NCI-H748 (cell line): ENCODE data around the gene RBM7.

Source experiments
- DNase-seq: peaks from one replicate; lab custom pipeline; 2025; ENCODE audit not compliant: unreplicated experiment; lab: John Stamatoyannopoulos, UW

Gene RBM7

DNA sequence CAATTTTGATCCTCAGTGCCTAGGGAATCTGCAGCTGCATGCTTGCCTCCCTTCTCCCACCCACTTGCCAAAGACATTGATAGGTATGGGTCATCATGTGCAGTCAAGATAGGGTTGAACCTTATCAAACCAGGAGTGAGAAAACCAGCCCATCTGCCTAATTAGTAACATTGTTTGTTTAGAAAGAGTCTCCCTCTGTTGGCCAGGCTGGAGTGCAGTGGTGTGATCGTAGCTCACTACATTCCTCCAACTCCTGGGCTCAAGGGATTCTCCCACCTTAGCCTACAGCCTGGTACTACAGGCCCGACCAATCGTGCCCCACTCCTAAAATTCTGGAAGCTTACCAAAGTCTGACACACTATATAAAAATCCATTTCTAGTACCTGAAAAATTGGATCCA is 4.7 kb upstream of the RBM7 start:
- peak; percentile 10 for DNase-seq

DNA sequence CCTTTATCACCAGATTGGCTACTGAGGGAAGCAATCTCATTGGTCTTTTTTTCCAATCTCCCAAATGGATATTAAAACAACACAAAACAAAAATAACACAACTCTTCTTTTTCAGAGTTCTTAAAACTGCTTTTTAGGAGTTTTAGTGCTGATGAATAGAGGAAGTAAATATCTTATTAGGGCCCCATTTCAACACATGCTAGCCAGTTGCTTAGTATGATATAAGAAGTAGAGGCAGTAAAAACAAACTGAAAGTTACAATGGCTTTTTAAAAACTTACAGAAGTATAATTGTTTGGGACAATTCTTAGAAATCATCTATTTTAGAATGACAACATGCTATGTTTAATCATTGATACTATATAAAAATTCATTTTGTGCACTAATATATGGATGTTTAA is 3.5 kb upstream of the RBM7 start:
- no peak for DNase-seq

DNA sequence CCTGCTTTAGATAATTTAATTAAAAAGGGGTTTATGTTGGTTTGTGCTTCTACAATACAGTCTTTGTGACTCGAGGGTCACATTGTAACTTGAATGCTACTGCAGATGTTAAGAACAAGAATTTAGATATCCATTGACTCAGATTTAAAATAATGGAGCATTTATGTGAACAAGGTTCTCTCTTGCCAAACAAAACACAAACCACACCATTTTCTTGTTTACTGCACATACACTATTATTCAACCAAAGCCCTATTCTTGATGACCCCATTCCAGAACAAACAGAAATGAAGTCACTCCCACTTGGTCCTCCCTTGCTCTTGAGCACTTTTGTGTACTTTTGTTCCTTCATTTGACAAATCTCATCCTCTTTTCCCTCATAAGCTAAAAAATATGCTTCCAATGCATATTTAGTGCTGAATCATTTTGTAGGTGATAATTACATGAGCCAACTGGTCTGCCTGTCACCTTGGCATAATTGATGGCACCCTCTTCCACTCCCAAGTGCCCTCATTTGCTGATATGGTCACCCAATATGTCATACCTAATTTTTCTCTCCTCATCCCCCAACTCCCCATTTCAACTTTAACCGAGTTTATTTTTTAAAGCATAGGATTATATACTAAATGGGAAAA is 3.0 kb upstream of the RBM7 start:
- no peak for DNase-seq

DNA sequence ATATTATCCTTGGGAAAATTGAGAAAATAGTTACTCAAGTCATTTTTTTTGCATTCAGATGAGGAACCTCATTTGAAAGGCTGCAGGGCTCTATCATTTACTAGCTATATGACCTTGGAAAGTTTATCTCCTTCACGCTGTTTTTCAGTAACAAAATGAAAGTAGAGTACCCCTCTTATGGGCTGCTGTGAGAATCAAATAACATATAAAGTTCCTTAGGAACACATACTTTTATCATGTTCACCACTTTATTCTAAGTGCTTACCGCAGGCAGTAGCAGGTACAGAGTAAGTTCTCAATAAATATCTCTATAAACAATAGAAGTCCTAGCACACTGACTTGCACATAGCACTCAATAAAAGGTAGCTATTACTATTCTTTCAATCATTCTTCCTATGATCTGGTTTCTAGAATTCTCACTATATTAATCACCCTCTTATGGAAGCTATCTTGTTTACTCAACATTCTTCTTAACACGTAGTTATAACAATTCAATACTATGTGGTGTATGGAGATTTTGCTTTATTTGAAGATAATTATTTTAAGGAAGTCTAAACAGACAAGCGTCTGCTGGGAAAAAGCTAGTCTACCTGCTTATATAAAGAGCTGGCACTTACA is 2.1 kb upstream of the RBM7 start:
- no peak for DNase-seq

DNA sequence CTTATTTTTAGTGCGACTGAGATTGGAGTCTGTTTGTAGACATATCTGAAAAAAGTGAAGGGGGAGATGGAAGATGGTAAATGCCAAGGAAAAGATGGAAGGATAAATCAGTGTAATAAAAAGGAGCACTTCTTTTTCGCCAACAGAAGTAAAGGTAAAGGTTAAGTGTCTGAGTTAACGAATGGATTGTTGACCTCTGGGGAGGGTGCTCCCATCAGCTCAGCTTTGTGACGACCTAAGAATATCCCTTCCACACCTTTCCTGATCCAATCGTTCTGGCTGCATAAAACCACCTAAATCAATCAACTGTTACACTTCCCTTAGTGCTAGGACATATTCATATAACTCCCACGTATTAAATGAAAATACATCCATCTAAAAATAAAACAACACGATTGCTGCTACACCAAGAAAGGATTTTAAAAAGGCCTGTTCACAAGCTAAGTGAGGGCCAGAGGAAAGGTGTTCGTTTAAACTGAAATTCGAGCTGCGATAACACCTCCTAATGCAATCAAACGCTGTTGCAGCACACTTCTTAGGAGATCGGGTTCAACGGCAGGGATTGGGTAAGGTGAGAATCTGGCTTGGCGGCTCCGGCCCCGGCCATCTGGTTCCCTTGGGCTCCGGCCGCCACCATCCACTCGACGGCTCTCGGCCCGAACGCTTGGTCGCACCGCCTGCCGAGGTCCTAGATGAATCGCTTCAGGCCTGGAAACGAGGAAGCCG is 813 bp upstream of the RBM7 start:
- DNase-seq: peak; percentile 84

DNA sequence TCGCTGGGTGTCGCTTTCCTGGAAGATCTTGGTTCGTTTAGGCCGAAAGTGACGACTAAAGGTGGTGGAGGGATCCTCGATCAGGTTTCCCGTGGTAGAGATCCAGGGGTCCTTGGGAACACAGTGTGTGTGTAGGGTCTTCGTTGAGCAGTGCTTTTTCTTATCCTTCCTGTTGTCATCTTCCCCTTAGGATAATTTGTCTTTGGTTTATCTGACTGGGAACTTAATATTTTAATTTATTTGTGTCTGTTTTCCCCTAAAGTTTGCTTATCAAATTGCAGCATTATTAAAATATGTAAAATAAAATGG is 403 bp downstream of the RBM7 start:
- no peak for DNase-seq

DNA sequence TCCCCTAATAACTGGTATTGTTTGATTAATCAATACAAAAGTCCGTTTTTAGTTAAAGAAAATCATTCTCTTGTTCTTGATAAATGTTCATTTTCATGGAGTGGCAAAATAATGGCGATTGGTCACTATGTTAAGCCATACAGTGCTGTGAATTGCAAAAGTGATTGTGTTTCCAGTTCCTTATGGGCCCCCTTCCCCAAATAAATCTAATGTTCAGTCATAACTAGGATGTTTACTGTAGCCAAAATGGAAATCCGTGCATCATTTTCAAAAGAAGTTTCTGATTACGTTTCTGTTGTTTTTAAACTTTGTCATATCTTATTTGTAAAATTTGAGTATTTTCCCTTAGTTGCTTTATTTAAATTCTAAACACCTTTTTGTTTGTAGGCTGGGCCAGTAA is 845 bp downstream of the RBM7 start:
- peak; percentile 3 for DNase-seq

DNA sequence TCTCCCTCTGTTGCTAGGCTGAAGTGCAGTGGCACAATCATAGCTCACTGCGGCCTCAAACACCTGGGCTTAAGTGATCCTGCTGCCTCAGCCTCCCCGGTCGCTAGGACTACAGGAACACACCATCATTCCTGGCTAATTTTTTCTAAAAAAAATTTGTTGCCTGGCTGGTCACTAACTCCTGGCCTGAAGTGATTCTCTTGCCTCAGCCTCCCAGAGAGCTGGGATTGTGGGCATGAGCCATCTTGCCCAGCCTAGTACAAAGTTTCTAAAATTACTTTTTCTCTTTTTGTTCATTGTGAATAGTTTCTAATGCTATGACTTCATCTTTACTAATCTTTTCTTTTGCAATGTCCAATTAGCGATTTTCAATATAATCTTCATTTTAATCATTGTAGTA is 12.5 kb downstream of the RBM7 start:
- no peak for DNase-seq

DNA sequence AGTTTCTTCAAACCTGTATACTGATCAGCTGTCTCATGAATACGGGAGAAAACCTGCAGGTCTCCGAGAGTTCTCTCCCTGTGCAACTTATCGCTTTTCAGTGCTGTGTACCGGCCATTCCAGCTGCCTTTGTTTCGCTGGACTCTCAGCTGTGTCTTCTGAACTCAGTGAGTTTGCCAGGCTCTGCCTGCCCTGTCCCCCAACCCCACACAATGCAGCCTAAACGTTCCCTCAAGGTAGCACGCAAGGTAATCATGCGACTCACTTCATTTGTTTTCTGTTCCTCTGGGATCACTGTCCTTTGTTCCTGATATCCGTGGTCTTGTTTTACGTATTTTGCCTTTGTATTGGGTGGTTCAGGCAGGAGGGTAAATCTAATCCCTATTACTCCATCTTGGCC is 13.5 kb downstream of the RBM7 start:
- DNase-seq: no peak

DNA sequence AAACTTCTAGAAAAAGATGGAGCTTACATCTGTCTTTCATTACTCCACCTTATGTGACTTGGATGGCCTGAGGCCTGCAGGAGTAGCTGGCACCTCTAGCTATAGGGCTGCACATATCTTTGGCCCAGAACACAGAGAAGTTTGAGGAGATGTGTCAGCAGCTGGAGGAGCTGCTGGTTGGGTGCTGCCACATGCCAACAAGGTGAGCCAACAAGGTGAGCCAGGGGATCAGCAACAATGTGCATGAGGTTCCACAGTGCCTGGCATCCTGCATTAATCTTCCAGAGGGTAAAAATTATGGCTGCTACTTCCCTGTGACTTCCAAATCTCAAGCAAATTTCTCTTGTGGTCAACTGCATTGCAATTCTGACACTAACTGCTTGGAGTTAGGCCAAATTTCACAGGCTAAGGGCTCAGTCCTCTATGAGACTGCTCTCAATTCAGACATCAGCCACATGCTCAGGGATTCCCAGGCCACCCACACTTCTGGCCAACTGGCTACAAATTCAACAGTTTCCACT is 16.0 kb downstream of the RBM7 start:
- no peak for DNase-seq

DNA sequence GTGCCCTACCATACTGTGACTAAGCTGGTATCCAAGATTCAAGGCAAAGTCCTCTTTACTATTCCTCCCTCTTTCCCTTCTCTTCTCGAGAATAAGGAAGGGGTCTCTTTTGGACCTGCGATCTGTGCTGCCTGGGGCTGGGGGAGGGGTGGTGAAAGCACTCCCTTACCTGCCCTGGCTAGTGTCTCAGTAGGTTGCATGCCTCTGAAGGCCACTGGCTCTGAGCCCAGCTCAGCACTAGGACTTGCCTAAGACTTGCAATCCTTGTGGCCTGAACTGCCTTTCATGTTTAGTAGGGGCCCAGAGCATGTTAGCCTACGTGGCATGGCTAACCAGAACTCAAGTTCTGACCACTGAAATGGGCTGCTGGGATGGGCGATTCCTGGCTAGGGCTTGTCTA is 25.8 kb downstream of the RBM7 start:
- DNase-seq: no peak

DNA sequence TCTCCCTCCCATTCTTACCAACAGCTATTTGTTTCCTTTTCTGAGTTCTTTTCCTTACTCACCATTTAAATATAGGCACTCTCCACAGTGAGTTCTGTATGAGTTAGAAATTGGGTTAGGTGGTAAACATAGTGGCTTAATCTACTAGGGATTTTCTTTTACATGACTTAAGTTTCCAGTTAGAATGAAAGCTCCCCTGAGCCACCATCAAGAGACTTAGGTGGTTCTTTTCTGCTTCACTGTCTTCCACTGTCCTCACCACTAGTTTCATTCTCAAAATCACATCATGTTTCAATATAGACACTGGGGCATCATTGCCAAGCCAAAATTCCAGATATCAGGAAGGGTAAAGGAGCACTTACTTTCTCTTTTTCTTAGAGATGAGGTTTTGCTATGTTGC is 29.8 kb downstream of the RBM7 start:
- no peak for DNase-seq

DNA sequence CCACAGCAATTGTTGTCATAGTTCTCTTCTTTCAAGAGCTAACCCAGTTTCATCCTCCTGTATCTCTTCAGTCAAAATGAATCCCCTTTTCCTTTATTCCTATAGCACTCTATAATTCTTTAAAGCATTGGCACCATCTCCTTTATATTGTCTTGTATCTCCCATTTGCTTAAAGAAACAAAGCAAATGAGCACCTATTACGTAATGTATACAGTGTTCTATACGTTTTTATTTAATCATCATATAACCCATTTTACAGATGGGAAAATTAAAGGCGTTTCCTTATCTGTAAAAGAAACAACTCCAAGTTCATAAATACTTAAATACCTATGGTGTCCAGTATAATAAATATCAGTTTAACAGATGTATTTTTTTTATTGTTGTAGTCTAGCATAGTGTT is 32.4 kb downstream of the RBM7 start:
- DNase-seq: no peak

DNA sequence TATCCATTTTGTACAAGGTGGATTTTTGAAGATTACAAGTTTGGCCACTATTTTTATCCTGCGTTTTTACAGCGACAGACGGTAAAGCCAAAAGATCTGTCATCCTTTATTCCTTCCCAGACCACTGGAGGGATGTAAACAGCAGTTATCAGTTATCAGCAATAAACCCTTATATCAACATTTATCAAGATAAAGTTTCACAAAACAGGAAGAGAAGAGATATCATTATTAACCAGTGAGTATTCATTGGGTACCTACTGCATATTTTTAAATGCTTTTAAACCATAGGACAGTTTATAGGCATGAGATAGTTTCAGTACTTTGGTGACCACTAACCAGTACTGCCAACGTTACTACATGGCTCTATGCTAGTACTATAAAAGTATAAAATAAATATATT is 32.9 kb downstream of the RBM7 start:
- no peak for DNase-seq

DNA sequence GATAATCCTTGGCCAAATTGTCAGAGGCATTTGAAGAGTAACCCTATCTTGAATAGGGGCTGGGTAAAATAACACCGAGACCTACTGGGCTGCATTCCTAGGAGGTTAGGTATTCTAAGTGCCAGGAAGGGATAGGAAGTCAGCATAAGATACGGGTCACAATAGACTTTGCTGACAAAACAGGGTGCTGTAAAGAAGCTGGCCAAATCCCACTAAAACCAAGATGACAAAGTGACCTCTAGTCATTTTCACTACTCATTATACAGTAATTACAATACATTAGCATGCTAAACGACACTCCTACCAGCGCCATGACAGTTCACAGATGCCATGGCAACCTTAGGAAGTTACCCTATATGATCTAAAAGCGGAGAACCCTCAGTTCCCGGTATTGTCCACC is 37.8 kb downstream of the RBM7 start:
- no peak for DNase-seq

DNA sequence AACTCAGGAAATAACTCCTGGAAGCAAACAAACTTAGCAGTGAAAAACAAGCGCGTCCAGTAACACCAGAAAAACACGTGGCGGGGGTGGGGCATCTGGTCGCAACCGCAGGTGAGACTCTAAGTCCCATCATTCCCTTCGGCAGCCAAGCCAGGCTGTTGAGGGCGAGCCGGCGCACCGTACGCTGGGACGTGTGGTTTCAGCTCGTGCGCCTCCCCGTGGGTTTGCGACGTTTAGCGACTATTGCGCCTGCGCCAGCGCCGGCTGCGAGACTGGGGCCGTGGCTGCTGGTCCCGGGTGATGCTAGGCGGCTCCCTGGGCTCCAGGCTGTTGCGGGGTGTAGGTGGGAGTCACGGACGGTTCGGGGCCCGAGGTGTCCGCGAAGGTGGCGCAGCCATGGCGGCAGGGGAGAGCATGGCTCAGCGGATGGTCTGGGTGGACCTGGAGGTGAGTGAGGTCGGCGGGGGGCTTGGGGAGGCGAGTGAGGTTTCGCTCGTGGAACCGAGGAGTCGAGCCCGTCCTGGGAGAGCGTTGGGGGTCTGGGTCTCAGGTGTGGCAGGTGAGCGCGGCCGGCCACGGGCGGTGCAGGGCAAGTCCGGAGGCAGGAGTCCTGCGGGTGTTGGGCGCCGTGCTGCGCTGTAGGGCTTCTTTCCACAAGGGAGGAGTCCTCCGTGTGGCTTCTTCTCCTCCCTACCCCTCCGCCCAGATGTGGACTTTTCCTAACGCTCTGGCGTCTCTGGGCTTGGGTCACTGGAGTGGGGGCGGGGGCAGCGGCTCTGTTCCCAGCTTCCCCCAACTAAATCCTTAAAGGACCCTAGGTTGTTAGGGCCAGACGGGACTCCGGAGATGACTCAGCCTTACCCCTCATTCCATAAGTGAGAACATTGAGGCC is 39.0 kb downstream of the RBM7 start, which contains the start of gene REXO2:
REXO2 (plus strand) TSS at position 239 of the 892 bp plus-strand sequence; CDS start at position 301, 62 bp downstream.
- peak; percentile 92 for DNase-seq

DNA sequence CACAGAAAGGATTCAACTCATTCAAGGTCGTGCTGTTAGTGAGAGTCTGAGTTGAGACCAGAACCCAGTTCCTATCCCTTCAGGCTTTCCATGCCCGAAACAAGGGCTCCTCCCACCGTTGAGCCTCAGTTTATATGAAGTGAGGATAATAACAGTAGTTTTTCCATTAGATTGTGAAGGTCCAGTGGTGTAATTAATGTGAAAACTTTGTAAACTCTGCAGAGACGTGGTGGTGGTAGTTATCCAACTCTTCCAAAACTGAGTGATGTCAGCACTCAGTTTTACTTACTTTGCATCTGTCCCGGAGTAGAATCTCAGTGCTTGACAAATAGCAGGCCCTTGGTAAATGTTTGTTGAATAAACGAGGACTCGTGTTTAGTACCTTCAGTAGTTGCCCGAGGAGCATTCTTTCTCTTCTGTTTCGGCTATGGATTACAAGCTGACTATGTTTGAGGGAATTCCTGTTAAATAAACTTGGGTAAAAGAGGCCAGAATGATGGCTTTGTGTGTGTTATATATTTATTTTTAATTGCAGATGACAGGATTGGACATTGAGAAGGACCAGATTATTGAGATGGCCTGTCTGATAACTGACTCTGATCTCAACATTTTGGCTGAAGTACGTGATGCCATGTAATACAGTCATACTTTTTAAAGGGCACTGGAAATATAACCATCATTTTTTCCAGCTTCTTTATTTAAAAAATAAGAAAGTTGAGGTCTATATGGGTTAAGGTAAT is 39.8 kb downstream of the RBM7 start:
- peak; percentile 37 for DNase-seq

DNA sequence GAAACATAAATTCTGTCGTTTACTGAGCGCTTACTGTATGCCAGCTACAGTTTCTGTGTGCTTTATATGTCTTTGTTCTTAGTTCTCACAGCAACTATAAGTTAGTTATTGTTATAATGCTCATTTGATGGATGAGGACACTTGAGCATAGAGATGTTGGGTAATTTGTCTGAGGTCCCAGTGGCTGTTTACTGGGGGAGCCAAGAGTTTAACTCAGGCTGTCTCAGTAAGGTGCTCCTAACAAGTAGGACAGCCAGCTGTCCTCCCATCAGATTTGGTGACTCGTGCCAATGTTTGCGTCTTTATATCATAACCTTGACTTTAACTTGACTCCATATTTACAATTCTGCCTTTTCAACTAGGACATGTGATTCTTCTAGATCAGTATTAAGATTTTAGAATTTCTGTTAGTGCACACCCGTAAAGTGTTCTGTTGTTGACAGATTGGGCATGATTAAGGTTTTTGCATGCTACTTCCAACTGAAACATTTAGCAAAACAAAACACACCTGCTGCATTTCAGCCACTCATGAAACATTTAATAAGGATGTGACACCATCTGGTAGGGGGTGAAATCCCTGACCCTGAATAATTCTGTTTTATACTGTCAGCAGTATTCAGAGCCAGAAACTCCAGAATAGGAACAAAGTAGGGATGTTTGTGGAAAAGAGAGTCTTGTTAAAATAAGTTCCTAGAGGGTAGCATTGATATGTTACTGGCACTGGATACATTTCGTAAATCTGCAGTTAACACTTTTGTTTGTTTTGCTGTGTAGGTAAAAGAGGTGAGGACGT is 40.7 kb downstream of the RBM7 start:
- peak; percentile 26 for DNase-seq

DNA sequence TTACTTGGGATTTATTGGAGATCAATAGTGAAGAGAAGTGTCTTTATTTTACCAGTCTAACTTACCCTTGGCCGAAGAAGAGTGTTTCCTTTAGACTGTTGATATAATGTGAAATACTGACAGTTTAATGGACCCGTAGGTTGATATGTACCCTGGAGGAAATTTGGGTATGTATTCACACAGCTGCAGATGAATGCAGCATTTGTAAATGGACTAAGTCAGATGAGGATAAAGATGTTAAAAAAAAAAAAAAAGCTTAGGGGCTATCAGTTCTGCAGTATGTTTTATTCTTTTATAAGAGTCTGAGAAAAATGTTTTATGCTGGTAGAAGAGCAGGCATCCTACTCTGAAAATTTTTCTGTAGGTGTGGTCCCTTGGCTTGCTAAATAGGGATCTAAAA is 41.5 kb downstream of the RBM7 start:
- DNase-seq: no peak

DNA sequence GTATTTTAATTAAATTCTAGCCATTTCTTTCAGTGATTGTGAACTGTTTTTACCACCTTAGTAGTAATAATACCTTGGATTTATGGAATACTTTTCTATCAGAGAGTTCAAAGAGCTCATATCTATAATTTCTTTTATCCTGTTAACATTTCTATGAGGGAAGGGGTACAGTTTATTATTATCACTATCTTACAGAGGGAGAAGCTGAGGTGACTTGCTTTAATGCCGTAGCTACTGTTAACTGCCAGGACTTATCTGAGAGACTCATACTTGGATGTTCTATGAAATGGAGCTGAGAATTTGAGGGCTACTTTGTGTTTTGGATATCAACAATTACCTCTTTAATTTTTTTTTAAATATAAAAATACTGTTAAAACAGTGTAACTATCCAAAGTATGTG is 42.1 kb downstream of the RBM7 start:
- DNase-seq: no peak
